Endothelial cell of umbilical vein (primary cell): ENCODE data around the gene TWIST2. TPM values are rescaled to one million over a fixed set of nuclear protein-coding genes. Genes with fewer than 3 reads are reported as not detected.

Source experiments
- BruUV-seq: library from RNA; stranded (reverse); fragments of 400-500 nt; replicated peaks from 2 replicates; lab custom pipeline; 2021; lab: Mats Ljungman, UMichigan
- CTCF ChIA-PET: fragments of 300-600, 350-600 bp; sonication (Branson Sonifier 250); formaldehyde crosslinking; loops from one replicate; lab custom pipeline; 2021; ENCODE audit warnings: antibody characterized with exemption, inconsistent platforms; lab: Charles Lee
- POLR2A ChIA-PET: fragments of 300-600, 350-600 bp; sonication (Branson Sonifier 250); formaldehyde crosslinking; loops from one replicate; lab custom pipeline; 2021; ENCODE audit warnings: antibody characterized with exemption, inconsistent platforms; lab: Charles Lee
- DNase-seq: peaks from one replicate; pipeline ENCODE4 v3.0.0-alpha.2; 2011; ENCODE audit warnings: low read depth, low spot score
- FAIRE-seq: peaks from 2 replicates; lab custom pipeline; 2011; peaks lifted over from hg19 to GRCh38; lab: Jason Lieb, UNC
- H2AFZ ChIP-seq: 2 replicates; pipeline ENCODE4 v1.6.0; 2012; ENCODE audit warnings: low read depth, low read length, control low read depth, inconsistent platforms
- H3K27ac ChIP-seq: 2 replicates; pipeline ENCODE4 v1.5.1; 2011; ENCODE audit warnings: low read depth, mild to moderate bottlenecking, control low read depth, low read length, moderate library complexity; ENCODE audit not compliant: insufficient read depth
- H3K27me3 ChIP-seq, 2 experiments: 2 replicates each; pipeline versions ENCODE4 v1.6.0 to v1.6.1; 2011; ENCODE audit warnings: low read length in 2 of 2, mixed read lengths in 1 of 2; ENCODE audit not compliant: control insufficient read depth in 2 of 2, insufficient read depth in 2 of 2
- H3K36me3 ChIP-seq, 2 experiments: 2 replicates in 1 of 2; 3 replicates in 1 of 2; pipeline ENCODE4 v1.5.1; 2011; ENCODE audit warnings: low read length in 2 of 2, mild to moderate bottlenecking in 1 of 2, moderate library complexity in 1 of 2; ENCODE audit not compliant: control insufficient read depth in 2 of 2, insufficient read depth in 2 of 2; ENCODE audit errors: extremely low read depth in 1 of 2
- H3K4me1 ChIP-seq: 3 replicates; pipeline ENCODE4 v1.5.1; 2011; ENCODE audit warnings: mild to moderate bottlenecking, low read length; ENCODE audit not compliant: control insufficient read depth, insufficient read depth; ENCODE audit errors: extremely low read depth
- H3K4me2 ChIP-seq: 2 replicates; pipeline ENCODE4 v1.6.1; 2011; ENCODE audit warnings: low read length, control low read depth, mixed read lengths; ENCODE audit not compliant: insufficient read depth
- H3K4me3 ChIP-seq, 3 experiments: fragments of 200-600 bp in 1 of 3; sonication (generic), shearing (Covaris generic) in 1 of 3; replicated peaks in 1 of 3; 2 replicates each; pipeline ENCODE4 v1.5.1; 2011 to 2016; ENCODE audit warnings: control low read depth in 3 of 3, low read length in 3 of 3, mild to moderate bottlenecking in 2 of 3, inconsistent platforms in 1 of 3, low read depth in 1 of 3, moderate library complexity in 1 of 3; ENCODE audit not compliant: insufficient read depth in 1 of 3
- H3K79me2 ChIP-seq: 2 replicates; pipeline ENCODE4 v1.6.0; 2012; ENCODE audit warnings: low read length, inconsistent platforms; ENCODE audit not compliant: control insufficient read depth, insufficient read depth
- H3K9ac ChIP-seq: replicated peaks from 2 replicates; pipeline ENCODE3; 2011; ENCODE audit warnings: low read length, control low read depth; ENCODE audit not compliant: insufficient read depth; ENCODE audit errors: extremely low read depth
- H3K9me1 ChIP-seq: replicated peaks from 3 replicates; pipeline ENCODE4 v1.6.0; 2011; ENCODE audit warnings: mild to moderate bottlenecking, low read length; ENCODE audit not compliant: control insufficient read depth, insufficient read depth; ENCODE audit errors: extremely low read depth
- H3K9me3 ChIP-seq: replicated peaks from 2 replicates; pipeline ENCODE4 v1.5.1; 2012; ENCODE audit warnings: low read length, inconsistent platforms; ENCODE audit not compliant: control insufficient read depth, insufficient read depth
- H4K20me1 ChIP-seq: replicated peaks from 2 replicates; pipeline ENCODE3; 2011; ENCODE audit warnings: mild to moderate bottlenecking, low read length; ENCODE audit not compliant: control insufficient read depth, insufficient read depth; ENCODE audit errors: extremely low read depth
- CTCF ChIP-seq, 2 donors: IDR thresholded peaks; 1 replicate in 1 of 2; 2 replicates in 1 of 2; pipeline ENCODE4 v1.5.1; 2011; ENCODE audit warnings: low read length in 2 of 2, mild to moderate bottlenecking in 2 of 2, moderate library complexity in 2 of 2, control low read depth in 1 of 2, inconsistent platforms in 1 of 2, low read depth in 1 of 2; ENCODE audit not compliant: insufficient read depth in 1 of 2; ENCODE audit errors: extremely low read depth in 1 of 2
- EZH2 ChIP-seq: IDR thresholded peaks from 2 replicates; pipeline ENCODE4 v1.6.1; 2012; ENCODE audit warnings: borderline replicate concordance, low read depth, mild to moderate bottlenecking, moderate library complexity, low read length, inconsistent platforms; ENCODE audit not compliant: severe bottlenecking
- JUN ChIP-seq: IDR thresholded peaks from 2 replicates; pipeline ENCODE4 v1.6.1; 2011; ENCODE audit warnings: borderline replicate concordance, low read depth; ENCODE audit not compliant: insufficient read length, insufficient read depth
- MAX ChIP-seq: IDR thresholded peaks from 2 replicates; pipeline ENCODE4 v1.6.1; 2011; ENCODE audit not compliant: insufficient read depth, insufficient read length
- MYC ChIP-seq: IDR thresholded peaks from one replicate; pipeline ENCODE4 v1.6.1; 2011; ENCODE audit warnings: mild to moderate bottlenecking, low read depth, low read length
- POLR2A ChIP-seq: IDR thresholded peaks from 2 replicates; pipeline ENCODE4 v1.6.1; 2012; ENCODE audit warnings: low read depth, mild to moderate bottlenecking, control low read depth, low read length
- dilution Hi-C: fragments of 300-500 bp; cut with MboI; formaldehyde crosslinking; loops from one replicate; pipeline ENCODE4 v1.15.0; 2019; ENCODE audit warnings: low sequenced_read_pairs; ENCODE audit not compliant: extremely low pct_ligation_motif_present
- intact Hi-C: fragments of 100-400 bp; cut with micrococcal nuclease; formaldehyde crosslinking; loops from one replicate; pipeline ENCODE4 v1.10.0; 2022
- polyA plus RNA-seq, 4 experiments: library from polyadenylated mRNA; depleted of rRNA in 3 of 4; stranded (reverse) in 3 of 4; unstranded in 1 of 4; fragments of >200 nt; gene quantifications; 2 replicates each; pipeline versions ENCODE4 v1.2.1 to v1.2.3, GENCODE V29; 2011 to 2012; ENCODE audit warnings: missing spikeins in 1 of 4
- total RNA-seq: library from RNA; stranded (reverse); gene quantifications from 2 replicates; pipeline ENCODE4 v1.2.3, GENCODE V29; 2021

Gene TWIST2
- total and polyA plus RNA-seq, 2 donors (not counting 3 experiments of a cell fraction or from before 2014, with no cell fraction given): 2.3 to 3.4 TPM

GRCh38 chr2:238883421-238883901 is 35.6 kb downstream of the TWIST2 start:
- Histone ChIP-seq H3K9me3 (no peaks in the 10 kb centered on the region), H3K9me1 (no peaks in the 10 kb centered on the region), H3K79me2 (no peaks in the 10 kb centered on the region), H2AFZ (no peak overlapping the region), H3K36me3 (no peaks in the 10 kb centered on the region), H3K4me3 (no peak overlapping the region), H3K27me3 (no peaks in the 10 kb centered on the region), H3K9ac (no peak overlapping the region), H4K20me1 (no peaks in the 10 kb centered on the region), H3K4me1 (no peaks in the 10 kb centered on the region), H3K27ac (no peak overlapping the region), H3K4me2 (no peak overlapping the region)
- DNase-seq (no peak), FAIRE-seq (no peak)
- POLR2A ChIA-PET: no interaction called here
- intact Hi-C loops (no loop called here), dilution Hi-C loops (no loop called here)
- no TSS peak for BruUV-seq
- CTCF ChIA-PET: no interaction called here
- TF ChIP-seq CTCF (IDR thresholded peaks at IDR 0.05; ENCODE audit: extremely low read depth in 1 of 2, insufficient read depth in 1 of 2, low read depth in 1 of 2, low read length in 2 of 2) (no peak), JUN (no peak), POLR2A (no peak), MYC (no peak)

- Histone ChIP-seq H3K9ac (no peak overlapping the region), H3K27ac (no peak overlapping the region), H4K20me1 (no peaks in the 10 kb centered on the region), H2AFZ (no peak overlapping the region), H3K9me3 (no peaks in the 10 kb centered on the region), H3K4me1 (no peaks in the 10 kb centered on the region), H3K4me3 (no peak overlapping the region), H3K27me3 (no peaks in the 10 kb centered on the region), H3K36me3 (no peaks in the 10 kb centered on the region), H3K9me1 (no peaks in the 10 kb centered on the region), H3K79me2 (no peaks in the 10 kb centered on the region), H3K4me2 (no peak overlapping the region)
- dilution Hi-C loops: no loop called here
- TF ChIP-seq MYC: no peak
- TF ChIP-seq JUN: no peak
- no peak for TF ChIP-seq EZH2
- no peak for TF ChIP-seq MAX
- intact Hi-C loops: no loop called here
- FAIRE-seq (no peak), DNase-seq (no peak)
- ChIA-PET CTCF (no interaction called here), POLR2A (no interaction called here)
- no TSS peak for BruUV-seq
Observed at GRCh38 chr2:238884122-238884811, 36.4 kb downstream of the TWIST2 start.
